Activated CD4-positive, alpha-beta T cell treated with anti-CD3 and anti-CD28 coated beads, Interleukin-2, Interleukin-6, amounts not matched to agents 100 ng/mL and 50 ng/mL, durations not matched to agents 16 hours and 8 hours (primary cell): ENCODE data around the gene PAX5.
A peak's percentile ranks its signal among the peaks of the same experiment; 100 is the strongest.

ENCODE experiments used
- DNase-seq: peaks from one replicate; pipeline ENCODE4 v3.0.0-alpha.2; 2020

The PAX5 gene

DNA sequence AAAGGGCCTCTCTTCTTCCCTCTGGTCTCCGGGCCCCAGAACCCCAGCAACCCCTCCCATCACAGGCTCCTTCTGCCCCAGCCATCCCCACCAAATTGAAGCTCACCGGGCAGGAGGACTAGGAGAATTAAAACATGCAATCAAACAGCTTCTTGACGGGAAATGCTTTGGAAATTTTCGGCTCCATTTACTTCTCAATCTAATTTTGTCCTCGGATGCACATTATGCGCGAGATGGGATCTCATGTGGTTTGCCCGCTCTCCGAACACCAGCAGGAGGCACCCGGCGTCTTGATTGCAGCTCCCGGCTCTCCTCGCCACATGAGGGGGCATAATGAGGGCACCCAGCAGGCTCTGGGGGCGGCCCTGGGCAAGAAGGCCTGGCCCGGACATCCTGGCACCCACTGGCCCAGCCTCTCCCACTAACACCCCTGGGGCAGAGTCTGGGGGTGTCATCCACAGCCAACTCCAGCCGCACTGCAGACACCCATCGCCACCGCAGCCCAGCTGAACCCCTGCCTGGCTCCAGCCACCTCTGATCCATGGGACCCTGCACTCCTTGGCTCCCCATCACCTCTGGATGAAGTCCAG lies 135.5 kb downstream of the PAX5 start:
- no peak for DNase-seq

DNA sequence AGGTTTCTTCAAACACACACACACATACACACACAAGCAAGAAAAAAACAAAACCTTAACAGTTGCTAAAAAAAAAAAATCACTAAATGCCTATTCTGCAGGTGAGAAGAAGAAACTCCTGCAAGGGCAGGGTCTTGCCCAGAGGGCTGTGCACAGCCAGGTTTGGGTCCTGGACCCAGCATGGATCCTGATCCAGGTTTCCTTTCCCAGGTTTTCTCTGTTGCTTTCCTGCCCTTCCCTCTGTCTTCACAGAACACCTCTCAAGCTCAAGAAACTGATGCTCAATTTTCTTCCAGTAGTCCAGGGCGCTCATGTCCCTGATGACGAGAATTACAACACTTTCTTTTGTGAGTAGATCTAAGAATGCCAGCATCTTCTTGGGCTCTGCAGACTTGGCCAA lies 136.6 kb downstream of the PAX5 start:
- no peak for DNase-seq

DNA sequence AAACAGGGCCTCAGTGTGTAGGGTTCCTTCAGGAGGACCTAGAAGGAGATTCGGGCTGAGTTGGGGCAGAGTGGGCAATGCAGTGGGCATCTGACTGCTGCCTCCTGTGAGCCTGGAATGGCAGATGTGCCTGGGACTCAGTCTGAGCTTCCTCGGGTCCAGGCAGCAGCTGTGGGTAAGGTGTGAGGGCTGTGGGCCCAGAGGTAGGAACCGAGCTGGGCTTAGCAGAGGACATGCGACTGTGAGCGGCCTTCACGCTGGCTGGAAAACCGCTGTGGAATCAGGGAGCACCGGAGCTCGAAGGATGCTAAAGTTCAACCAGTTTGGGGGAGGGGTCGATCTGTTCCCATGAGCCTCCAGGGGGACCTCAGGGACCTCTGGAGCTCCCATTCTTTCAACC lies 137.0 kb downstream of the PAX5 start:
- DNase-seq = no peak

DNA sequence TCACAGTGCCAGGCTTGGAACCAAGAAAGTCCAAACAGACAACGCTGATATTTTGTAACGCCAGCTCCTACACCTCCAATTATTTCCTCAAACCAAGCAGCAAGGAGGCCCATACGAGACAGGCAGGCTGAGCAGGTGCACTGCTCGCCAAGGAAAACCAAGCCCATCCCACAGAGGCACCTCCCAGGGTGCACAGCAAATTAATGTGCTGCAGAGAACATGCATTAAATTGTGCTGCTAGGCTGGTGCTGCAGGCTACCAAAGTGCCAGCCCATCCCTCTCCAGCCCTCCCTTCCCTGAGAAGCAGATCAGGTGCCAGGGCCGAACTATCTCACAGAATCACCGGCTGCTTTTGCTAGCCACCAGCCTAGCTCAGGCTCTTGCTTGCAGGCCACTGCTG lies 137.8 kb downstream of the PAX5 start:
- no peak for DNase-seq

DNA sequence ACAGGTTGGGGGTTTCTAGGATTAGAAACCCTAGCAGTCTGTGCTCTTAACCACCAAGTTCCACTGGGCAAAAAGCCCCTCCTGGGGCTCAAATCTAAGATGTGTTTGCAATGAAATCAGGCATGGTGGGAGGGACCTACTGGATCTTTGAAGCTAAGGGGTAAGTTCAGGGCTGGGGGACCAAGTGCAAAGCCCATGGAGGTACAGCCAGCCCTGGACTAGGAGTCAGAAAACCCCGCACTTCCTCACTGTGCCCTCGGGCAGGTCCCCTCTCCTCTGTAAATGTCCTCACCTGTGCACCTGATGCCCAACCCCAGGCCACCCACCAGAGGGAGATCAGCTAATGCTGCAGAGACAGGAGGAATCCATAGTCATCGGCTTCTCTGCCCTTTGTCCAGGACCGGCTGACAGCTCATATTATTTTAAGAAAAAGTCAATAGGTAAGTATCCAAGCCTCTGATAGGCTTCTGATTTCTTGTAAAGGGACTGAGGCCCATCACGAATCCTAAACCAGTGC lies 138.3 kb downstream of the PAX5 start:
- DNase-seq = no peak

DNA sequence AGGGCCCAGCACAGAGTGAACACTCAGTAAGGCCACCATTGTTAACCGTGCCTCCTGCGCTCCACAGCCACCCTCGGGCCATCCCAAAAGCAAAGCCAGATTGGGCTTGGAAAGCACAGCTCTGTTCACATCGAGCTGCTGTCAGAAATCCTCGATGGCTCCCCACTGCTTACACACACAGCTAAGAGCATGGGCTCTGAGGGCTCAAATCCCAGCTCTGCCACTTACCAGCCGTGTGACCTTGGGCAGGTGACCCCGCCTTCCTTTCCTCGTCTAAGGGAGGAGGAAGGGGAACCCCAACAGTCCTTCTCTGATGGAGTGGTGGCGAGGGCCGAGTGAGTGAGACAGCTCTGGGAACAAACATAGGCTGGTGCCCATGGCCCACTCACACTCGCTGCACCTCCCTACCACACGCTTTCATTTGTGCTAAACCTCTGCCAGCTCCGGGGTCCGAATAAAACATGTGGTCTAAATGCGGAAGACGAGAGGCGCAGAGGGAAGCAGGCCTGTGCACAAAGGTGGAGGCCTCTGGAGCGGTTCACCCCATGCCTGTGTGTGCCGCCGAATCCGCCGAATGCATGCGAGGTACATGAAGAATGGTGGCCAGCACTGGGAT lies 139.3 kb downstream of the PAX5 start:
- no peak for DNase-seq

DNA sequence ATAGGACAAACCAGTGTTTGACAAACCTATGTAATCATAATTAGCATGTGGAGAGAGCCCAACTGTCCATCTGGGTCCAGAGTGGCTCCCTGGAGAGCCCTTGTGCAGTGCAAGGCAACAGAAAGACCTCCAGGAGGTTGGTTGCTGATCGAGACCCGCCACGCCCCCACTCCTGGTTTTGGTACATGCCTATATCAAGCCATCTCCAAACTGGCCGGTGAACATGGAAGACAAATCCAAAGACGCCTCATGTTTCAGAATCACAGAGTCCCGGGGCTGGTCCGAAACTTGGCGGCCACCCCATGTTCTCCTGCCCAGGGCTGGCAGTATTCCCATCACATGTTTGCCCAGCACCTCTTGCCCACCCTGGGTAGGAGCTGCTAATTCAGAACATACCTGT lies 140.2 kb downstream of the PAX5 start:
- no peak for DNase-seq

DNA sequence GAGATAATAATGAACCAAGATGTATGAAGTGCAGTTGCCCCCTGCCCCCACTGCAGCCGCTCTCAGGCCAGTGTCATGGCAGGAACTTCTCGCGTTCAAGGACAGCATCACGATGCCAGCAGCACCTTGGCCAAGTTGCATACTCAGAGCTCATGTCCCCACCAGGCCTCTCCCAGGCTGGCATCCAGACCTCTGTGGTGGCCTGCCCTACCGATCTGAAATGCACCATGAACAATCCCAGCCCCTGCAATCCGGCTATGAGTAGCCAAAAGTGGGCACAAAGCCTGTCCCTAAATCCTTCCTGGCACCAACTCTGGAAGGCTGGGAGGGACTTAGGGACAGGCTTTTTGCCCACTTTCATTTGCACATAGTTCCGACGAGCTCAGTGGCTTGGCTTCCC lies 140.9 kb downstream of the PAX5 start:
- DNase-seq = no peak

DNA sequence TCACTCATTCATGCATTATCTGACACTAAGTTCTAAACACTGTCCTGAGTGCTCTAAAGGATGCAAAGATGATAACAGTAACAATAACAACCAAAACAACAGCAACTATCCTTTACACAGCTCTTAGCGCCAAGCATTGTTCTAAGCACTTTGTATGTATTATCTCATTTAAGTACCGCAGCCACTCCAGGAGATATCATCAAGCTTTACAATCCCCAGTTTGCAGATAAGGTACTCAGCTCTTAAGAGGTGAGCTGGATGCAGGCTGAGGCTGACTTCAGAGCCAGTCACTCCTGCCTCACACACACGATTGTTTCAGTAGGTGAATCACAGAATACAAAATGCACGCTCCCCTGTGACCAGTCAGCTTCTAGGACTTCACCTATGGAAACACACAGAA lies 141.8 kb downstream of the PAX5 start:
- no peak for DNase-seq

DNA sequence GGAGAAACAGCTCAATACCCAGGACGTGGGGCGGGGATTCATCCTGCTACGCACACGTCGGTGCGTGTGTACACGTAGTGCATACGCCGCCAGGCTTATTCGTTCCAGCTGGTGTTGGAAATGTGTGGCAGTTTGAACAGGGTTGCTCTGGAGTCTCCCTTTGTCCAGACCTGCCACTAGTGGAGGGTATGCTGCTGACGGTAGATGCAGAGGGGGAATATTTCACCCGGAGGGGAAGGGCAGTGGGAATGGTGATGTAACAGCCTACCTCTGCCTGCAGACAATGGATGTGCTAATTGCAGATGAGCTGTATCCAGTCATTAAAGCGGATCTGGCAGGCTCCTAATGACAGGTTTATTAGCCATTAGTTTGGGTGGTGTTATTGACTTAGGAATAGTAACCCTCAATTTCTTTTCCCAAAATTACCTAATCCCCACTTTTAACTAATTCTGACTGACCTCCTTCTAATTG lies 142.7 kb downstream of the PAX5 start:
- no peak for DNase-seq

DNA sequence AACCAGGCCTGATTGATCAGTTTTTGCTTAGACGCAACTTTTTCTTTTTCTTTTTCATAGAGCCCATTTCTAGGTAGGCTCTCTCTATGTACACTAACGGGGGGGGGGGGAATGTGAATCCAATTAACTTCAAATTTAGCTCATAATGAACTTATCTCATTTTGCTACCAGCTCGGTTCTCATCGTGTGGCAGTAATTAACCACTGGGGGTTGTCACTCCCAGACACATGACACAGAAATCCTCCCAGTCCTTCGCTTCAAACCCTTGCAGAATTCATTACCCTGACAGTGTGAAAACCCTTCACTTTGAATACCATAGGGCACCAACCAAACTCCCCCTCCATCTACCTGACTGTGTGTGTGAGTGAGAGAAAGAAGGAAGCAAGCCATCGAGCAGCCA lies 144.2 kb downstream of the PAX5 start:
- no peak for DNase-seq

DNA sequence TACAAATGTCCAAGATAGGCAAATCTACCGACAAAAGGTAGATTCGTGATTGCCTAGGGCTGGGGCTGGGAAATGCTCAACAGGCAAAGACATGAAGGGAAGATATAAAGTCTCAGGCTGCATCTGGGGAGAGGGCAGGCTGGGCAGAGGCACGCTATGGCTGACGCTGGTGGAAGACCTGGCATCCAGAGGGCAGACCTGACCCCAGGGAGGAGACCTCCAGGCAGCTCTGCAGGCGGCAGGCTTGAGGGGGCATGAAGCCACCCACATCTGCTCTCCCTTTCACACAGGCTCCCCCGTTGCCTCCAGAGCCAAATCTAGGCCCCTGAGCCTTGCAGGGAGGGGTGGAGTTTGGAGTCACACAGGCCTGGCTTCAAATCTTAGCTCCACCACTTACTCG lies 145.5 kb downstream of the PAX5 start:
- no peak for DNase-seq

DNA sequence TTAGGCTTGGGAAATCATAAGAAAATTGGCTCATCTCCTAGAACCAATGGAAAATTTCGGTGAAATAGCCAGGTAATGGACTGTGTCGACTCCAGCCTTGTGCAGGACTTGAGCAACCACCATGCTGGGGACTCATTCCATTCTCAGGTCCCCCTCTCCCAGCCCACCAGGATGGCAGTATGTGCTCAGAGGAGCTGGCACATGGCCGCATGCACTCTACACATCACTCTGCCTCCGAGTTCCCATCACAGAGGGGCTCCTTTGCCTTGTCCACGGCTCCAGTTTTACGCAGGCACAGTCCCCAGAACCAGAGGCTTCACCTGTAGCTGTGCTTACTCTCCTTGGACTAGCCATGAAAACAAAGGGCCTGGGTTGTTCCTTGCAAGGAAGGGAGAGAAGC lies 149.3 kb downstream of the PAX5 start:
- no peak for DNase-seq

DNA sequence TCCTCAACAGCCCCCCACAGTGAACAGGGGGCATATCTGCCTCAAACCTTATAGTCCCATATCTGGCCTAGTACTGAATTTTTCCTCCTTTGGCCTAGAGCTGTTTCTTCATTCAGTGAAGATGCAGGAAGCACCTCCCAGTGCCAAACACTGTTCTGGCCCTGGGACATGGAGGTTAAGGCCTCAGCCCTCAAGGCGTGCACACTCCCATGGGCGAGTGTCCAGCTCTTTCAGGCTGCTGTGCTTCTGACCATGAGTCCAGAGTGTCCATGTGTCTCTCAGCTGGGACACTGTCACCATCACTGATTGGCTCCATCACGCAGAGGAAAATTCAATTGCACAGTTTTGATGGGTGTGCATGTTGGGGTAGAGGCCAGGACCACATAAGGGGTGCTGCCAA lies 151.5 kb downstream of the PAX5 start:
- DNase-seq = no peak

DNA sequence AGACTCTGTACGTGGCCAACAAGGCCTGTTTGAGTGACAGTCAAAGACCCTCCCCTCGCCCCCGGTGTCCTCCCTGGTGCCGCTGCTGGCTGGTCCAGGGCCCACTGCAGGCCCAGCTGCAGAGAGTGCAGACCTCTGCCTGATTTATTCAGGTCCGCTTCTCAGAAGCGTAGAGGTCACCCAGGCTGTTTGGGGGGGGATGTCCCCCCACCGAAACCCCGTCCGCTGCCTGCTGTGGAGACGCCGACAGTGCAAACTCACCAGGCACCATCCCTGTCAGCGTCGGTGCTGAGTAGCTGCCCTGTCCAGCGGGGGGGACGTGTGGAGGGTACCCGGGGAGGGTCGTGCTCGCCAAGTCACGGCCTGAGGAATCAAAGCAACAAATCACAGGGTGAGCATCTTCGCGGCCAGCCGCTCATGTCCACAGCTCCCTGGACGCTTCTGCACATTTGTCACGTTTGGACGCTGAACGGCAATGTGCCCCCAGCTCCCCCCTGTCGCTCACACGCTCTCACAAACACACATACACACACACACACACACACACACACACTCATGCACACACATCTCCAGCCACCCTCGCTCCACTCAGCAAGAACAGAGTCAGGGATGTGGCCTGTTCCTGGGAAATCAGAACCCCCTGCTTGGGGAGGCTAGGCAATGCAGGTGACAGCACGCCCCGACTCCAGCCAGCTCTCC lies 152.2 kb downstream of the PAX5 start:
- DNase-seq = no peak

DNA sequence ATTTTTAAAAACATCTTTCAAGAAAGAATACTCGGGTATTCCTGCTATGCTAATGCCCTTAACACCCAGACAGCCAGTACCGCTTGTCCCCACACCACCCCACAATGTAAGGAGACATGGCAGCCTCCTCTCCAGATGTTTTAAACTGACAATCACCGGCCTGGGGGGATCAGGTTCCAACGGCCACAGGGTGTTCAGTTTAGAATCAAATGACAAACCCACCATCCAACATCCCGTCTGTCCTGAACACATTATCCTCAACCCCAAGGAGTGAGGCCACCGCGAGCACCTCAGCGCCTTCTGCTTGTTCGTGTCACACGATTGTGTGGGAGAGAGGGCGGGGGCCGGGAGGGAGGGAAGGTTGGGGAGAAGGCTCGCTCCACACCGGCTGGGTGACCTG lies 152.8 kb downstream of the PAX5 start:
- no peak for DNase-seq

DNA sequence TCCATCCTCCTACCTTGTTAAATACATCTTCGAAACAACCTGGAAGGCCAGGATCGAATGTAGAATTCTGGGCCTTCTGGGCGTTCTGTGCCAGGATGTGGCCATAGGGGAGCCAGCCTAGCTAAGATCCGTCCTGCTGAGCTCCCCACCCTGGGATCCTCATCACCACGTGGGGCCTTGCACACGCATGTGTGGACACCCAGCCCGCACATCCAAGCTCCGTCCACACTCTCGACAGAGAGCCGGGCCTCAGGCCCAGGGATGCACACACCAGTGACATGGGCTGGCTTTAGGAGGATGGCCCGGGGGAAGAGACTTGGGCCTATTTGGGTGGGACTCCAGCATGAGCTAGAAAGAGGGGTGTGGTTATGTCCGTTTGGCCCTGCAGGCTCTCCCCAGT lies 154.0 kb downstream of the PAX5 start:
- DNase-seq = no peak

DNA sequence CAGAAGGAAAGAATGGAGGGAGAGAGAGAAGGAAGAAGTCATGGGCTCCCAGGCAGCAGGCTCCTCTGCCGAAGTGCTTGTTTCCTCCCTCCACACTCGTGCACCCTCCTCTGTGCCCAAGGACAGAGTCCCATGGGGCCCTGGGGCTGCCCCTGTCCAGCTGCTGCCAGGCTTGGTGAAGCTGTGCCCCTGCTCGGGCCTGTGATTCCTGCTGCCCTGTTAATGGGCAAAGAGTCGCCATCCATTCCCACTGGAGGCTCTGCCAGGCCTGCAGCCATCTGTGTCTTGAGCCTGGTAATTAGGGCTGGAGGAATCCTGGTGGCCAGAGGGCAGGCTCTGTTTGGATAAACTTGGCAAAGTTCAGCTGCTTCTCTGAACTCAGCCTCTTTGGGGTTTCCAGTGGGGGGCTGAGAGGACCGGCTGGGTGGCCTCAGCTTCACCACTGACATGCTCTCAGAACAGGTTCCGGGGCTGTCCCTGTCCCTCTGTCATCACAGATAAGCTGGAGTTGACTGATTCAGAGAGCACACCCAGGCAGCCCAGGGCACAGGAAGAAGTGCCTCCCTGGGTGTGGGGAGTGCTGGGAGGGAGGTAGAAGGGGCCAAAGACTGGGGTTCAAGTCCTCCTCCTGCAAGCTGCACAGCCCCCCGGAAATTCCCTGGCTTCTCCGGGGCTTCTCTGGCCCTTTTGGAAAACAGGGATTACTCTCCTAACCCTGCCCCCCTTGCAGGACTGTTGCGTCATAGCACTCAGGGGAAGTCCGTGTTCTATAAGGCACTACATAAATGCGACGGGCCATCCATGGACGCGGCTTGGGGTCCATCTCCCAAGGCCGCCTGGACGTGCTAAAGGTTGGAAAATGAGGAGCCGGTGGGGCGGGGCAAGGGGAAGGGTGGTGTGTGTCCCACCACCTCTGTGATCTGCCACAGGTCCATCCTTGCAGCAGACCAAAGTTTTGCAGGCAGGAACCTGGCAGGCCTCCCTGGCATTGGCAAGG lies 154.8 kb downstream of the PAX5 start:
- peak; percentile 35 for DNase-seq

DNA sequence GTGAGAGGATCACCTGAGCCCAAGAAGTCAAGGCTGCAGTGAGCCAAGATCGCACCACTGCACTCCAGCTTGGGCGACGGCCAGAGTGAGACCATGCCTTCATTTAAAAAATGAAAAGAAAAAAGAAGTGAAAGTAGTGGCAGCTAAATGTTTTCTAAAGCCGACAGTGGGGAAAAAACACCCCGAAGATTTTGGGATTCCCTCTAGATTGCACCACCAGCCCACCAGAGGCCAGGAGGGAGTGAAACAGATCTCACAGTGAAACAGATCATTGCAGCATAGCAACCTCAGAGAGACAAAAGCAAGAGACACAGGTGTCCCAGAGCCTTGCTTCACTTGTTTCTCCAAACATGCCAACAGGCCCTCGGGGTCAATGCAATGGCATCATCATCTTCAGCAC lies 156.8 kb downstream of the PAX5 start:
- DNase-seq = no peak

DNA sequence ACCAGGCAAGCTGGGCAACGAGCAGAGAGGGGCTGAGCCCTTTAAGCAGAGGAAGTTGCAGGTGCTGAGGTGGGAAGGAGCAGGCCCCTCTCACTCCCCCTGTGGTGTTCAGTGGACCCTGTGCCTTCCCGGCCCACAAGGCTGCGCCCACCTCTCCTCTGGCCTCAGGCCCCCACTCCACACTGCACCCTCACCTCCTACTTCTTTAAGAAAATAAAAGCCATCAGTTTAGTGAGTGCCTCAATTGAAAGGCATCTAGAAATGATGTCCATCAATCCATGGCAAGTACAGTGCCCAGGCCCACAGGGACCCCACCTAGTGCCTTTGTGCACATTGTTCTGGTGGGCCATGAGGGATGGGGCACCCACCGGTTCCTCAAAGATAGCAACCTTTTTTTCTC lies 158.0 kb downstream of the PAX5 start:
- no peak for DNase-seq

DNA sequence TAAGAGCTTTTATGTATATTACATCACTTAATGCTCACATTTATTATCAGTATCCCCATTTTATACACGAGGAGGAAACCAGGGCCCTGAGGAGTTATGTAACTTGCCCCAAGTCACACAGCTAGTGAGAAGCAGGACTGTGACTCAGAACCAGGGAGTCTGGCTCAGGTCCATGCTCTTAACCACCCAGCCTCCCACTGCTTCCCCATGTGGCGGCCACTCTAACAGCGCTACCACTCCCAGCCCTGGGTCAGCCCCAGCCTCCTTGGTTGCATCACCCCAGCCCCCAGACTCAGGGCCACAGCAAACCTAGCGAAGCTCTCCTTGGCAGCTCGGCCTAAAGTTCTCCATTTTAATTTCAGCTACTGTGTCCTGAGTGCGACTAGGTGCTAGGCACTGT lies 159.1 kb downstream of the PAX5 start:
- DNase-seq = no peak

DNA sequence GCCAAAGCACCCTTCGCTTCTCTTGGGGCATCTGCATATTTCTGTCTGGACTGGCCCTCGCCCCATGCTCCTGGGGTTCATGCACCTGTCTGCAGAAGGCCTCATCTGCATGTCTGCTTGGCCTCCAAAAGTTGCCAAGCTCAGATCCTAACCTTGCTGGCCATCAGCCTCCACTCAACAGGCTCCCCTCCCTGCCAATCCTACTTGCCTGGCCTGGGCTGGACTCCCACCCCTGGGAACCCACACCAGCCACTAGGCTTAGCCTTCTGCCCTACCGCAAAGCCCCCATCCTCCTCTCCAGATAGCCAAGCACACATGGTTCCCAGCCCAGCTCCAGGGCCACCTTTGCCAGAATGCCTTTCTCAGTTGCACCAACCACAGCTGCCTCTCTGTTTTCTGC lies 159.8 kb downstream of the PAX5 start:
- DNase-seq = no peak

DNA sequence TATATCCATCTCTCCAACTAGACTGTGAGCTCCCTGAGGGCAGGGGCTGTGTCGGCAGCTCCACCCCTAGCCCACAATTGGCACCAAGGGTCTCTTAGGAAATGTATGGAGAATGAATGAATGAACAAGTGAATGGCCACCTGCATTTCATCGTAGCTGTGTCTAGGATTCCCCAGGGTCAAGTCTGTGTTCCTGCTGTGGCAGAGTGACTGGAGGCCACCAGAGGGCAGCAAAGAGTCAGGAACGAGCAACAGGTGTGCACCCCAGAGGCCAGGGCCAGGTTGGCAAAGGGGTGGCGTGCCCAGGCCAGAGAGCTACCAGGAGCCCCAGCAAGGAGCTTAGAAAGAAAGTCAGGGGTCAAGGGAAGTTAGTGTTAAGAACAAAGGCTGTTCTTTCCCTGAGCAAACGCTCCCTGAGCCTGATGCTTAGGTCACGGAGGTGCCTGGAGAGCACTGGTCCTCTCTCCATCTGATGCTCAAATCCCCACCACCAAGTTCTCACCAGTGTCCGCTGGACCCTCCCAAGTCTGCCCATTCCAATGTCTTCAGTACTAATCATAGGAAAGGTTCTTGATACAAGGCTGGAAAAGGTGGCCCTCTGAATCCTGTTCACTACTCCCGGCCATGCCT lies 160.7 kb downstream of the PAX5 start:
- DNase-seq = peak; percentile 81
